ENCODE data around the gene ISG20L2.

GRCh38 chr1:156707417-156708217 is 20.9 kb downstream of the ISG20L2 start:
- TF ChIP-seq EZH2 (IDR thresholded peaks at IDR 0.05) (no peak), EGR1 (IDR thresholded peaks at IDR 0.05; ENCODE audit: low read depth) (no peak)

Measured in HCT116 (cell line).